GM12878 (cell line): Measurements from ENCODE around the gene PLEKHH1. TPM values are rescaled to one million over a fixed set of nuclear protein-coding genes. Genes with fewer than 3 reads are reported as not detected.

Experiments
- ATAC-seq: fragments of 200-7000 bp; cut with Tn5 transposase; 3 replicates; pipeline ENCODE4 v1.9.1; 2020; ENCODE audit warnings: mild to moderate bottlenecking, moderate library complexity
- BruUV-seq: library from RNA; stranded (reverse); fragments of 400-500 nt; replicated peaks from 2 replicates; lab custom pipeline; 2021; lab: Mats Ljungman, UMichigan
- CTCF ChIA-PET: fragments of 300-600 bp; sonication (Branson Sonifier 250); formaldehyde crosslinking; extraction: SDS; loops from one replicate; lab custom pipeline; 2021; ENCODE audit warnings: inconsistent platforms; lab: Yijun Ruan, JAX
- POLR2A ChIA-PET: fragments of 350-600 bp; formaldehyde crosslinking; extraction: SDS; loops from one replicate; lab custom pipeline; 2021; ENCODE audit warnings: inconsistent platforms; lab: Charles Lee
- RAD21 ChIA-PET: fragments of 300-600 bp; sonication (Branson Sonifier 250); formaldehyde crosslinking; loops from one replicate; lab custom pipeline; 2023; ENCODE audit warnings: antibody characterized with exemption; ENCODE audit not compliant: unreplicated experiment; lab: Charles Lee
- SMC1A ChIA-PET: fragments of 300-600 bp; sonication (Branson Sonifier 250); formaldehyde crosslinking; loops from one replicate; lab custom pipeline; 2023; ENCODE audit not compliant: unreplicated experiment, uncharacterized antibody; lab: Charles Lee
- DNase-seq: peaks from one replicate; pipeline ENCODE4 v3.0.0-alpha.2; 2011; ENCODE audit warnings: low read depth, low spot score
- FAIRE-seq: peaks from 3 replicates; lab custom pipeline; 2011; peaks lifted over from hg19 to GRCh38; lab: Jason Lieb, UNC
- H2AFZ ChIP-seq: 2 replicates; pipeline ENCODE4 v1.6.0; 2011; ENCODE audit warnings: low read depth, low read length, control low read depth; ENCODE audit not compliant: control insufficient read depth
- H3K27ac ChIP-seq: 2 replicates; pipeline ENCODE4 v1.5.1; 2011; ENCODE audit warnings: control low read depth; ENCODE audit not compliant: control insufficient read depth, insufficient read depth
- H3K27me3 ChIP-seq, 2 experiments: replicated peaks in 1 of 2; 2 replicates each; pipeline versions ENCODE4 v1.6.0 to v1.6.1; 2011; ENCODE audit warnings: low read length in 1 of 2; ENCODE audit not compliant: control insufficient read depth in 2 of 2, insufficient read depth in 2 of 2
- H3K36me3 ChIP-seq, 2 experiments: 2 replicates each; pipeline ENCODE4 v1.5.1; 2011; ENCODE audit warnings: low read length in 1 of 2; ENCODE audit not compliant: control insufficient read depth in 2 of 2, insufficient read depth in 2 of 2
- H3K4me1 ChIP-seq: 2 replicates; pipeline ENCODE4 v1.6.1; 2011; ENCODE audit warnings: mild to moderate bottlenecking, low read length, moderate library complexity, mixed read lengths; ENCODE audit not compliant: control insufficient read depth, insufficient read depth
- H3K4me2 ChIP-seq: 2 replicates; pipeline ENCODE4 v1.6.0; 2011; ENCODE audit warnings: control low read depth; ENCODE audit not compliant: control insufficient read depth, insufficient read depth
- H3K4me3 ChIP-seq: fragments of 200-600 bp; sonication (generic); 2 replicates; pipeline ENCODE4 v1.5.1; 2016
- H3K79me2 ChIP-seq: 2 replicates; pipeline ENCODE4 v1.6.0; 2011; ENCODE audit warnings: low read length; ENCODE audit not compliant: control insufficient read depth, insufficient read depth
- H3K9ac ChIP-seq: 2 replicates; pipeline ENCODE4 v1.8.0; 2011; ENCODE audit warnings: low read length, control low read depth, mixed read lengths; ENCODE audit not compliant: control insufficient read depth, insufficient read depth
- H3K9me3 ChIP-seq: replicated peaks from 3 replicates; pipeline ENCODE4 v1.5.1; 2011; ENCODE audit warnings: mild to moderate bottlenecking, low read length; ENCODE audit not compliant: control insufficient read depth, insufficient read depth
- H4K20me1 ChIP-seq: 2 replicates; pipeline ENCODE4 v1.6.0; 2011; ENCODE audit not compliant: control insufficient read depth, insufficient read depth
- CHD1 ChIP-seq: IDR thresholded peaks from 2 replicates; pipeline ENCODE4 v1.6.1; 2012; ENCODE audit warnings: low read depth, low read length, improper control_type of control experiment
- GABPA ChIP-seq: IDR thresholded peaks from 2 replicates; pipeline ENCODE4 v1.6.1; 2014; ENCODE audit warnings: antibody characterized with exemption, low read depth, mild to moderate bottlenecking, inconsistent platforms
- JUND ChIP-seq: IDR thresholded peaks from 2 replicates; pipeline ENCODE4 v1.6.1; 2012; ENCODE audit warnings: low read depth, mild to moderate bottlenecking, low read length, improper control_type of control experiment, moderate library complexity
- MYC ChIP-seq: IDR thresholded peaks from 2 replicates; pipeline ENCODE4 v1.6.1; 2011; ENCODE audit warnings: mild to moderate bottlenecking, low read length, moderate library complexity, inconsistent platforms; ENCODE audit not compliant: insufficient read depth, insufficient replicate concordance, insufficient read length, severe bottlenecking
- POLR2AphosphoS2 ChIP-seq: IDR thresholded peaks from 2 replicates; pipeline ENCODE4 v1.6.1; 2011; ENCODE audit warnings: low read depth, mild to moderate bottlenecking, low read length, improper control_type of control experiment, moderate library complexity
- SMAD1 ChIP-seq: fragments of 450-650 bp; IDR thresholded peaks from 2 replicates; pipeline ENCODE4 v1.6.1; 2018; ENCODE audit warnings: mild to moderate bottlenecking, low read depth; ENCODE audit not compliant: partially characterized antibody
- TAF1 ChIP-seq: IDR thresholded peaks from 2 replicates; pipeline ENCODE4 v1.6.1; 2011; ENCODE audit warnings: mild to moderate bottlenecking, low read depth, low read length, borderline replicate concordance
- WGBS: methylation state at CpG from one replicate; pipeline ENCODE4 v1.1.6; 2016; ENCODE audit warnings: low lambda C conversion rate; ENCODE audit not compliant: insufficient replicate concordance, insufficient coverage; ENCODE audit errors: missing lambda C conversion rate; 5-methylcytosine and 5-hydroxymethylcytosine counted together
- in situ Hi-C: fragments of 300-500 bp; cut with MboI; formaldehyde crosslinking; loops from 9 replicates; pipeline ENCODE4 v1.14.3; 2018; ENCODE audit warnings: mixed read lengths
- intact Hi-C: fragments of 100-400 bp; cut with micrococcal nuclease; formaldehyde crosslinking; loops from one replicate; pipeline ENCODE4 v1.14.2; 2022; ENCODE audit not compliant: unreplicated experiment
- polyA plus RNA-seq, 11 experiments: library from polyadenylated mRNA; depleted of rRNA in 4 of 11; unstranded in 6 of 11; stranded (reverse) in 5 of 11; fragments of >200 nt; fragmentation: Nextera tagmentation in 4 of 11; fragmentation: Illumina TruSeq in 1 of 11; extraction: Ambion mirVana in 4 of 11; extraction: Trizol in 1 of 11; gene quantifications; 1 replicate in 1 of 11; 2 replicates in 10 of 11; pipeline versions ENCODE4 v1.2.1 to v1.2.3, GENCODE V29; 2011 to 2016; ENCODE audit warnings: inconsistent platforms in 2 of 11, missing spikeins in 2 of 11, low read depth in 1 of 11
- total RNA-seq, 4 experiments: library from RNA; depleted of rRNA in 3 of 4; stranded (reverse); fragments of >200 nt in 3 of 4; fragmentation: Illumina TruSeq in 1 of 4; extraction: Trizol in 1 of 4; gene quantifications; 2 replicates each; pipeline versions ENCODE4 v1.2.1 to v1.2.3, GENCODE V29; 2013 to 2021
- TF ChIP-seq, protein P1 (sequence below): fragments of 450-650 bp; formaldehyde crosslinking; IDR thresholded peaks from 2 replicates; pipeline ENCODE4 v1.4.0; 2020; ENCODE audit warnings: mild to moderate bottlenecking, moderate library complexity
- TF ChIP-seq, protein P2 (sequence below): fragments of 150-350 bp; IDR thresholded peaks from 2 replicates; pipeline ENCODE4 v1.6.1; 2016; ENCODE audit warnings: low read depth, low read length
- TF ChIP-seq, protein P3 (sequence below): fragments of 450-650 bp; IDR thresholded peaks from 2 replicates; pipeline ENCODE4 v1.6.1; 2018; ENCODE audit warnings: borderline replicate concordance, mild to moderate bottlenecking; ENCODE audit not compliant: partially characterized antibody

PLEKHH1 gene
- total and polyA plus RNA-seq, 10 of the 15 experiments (the other 5 are each of a cell fraction or from before 2014, with no cell fraction given): 0.11 to 0.95 (median 0.41) TPM

DNA sequence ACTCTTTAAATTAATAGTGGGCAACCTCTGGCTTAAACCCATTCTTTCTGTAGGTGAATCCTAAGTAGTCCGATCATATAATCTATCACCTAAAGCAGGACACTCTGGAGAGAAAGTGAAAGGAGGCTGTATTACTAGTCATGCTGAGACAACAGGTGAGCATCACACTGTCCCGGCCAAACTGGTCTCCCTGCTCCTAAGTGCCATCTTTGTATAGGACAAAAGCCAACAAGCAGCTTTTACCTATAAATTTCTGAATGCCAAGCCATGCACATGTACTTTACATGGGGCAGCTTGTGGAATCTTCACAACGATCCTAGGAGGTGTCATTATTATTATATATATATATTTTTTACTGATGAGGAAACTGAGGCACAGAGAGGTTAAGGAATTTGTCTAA is 18.0 kb downstream of the PLEKHH1 start:
- H3K4me3 ChIP-seq: no peak overlapping the region
- no peaks in the 10 kb centered on the region for H4K20me1 ChIP-seq
- H3K4me2 ChIP-seq: no peak overlapping the region
- H3K9ac ChIP-seq: no peak overlapping the region
- no TSS peak for BruUV-seq
- peaks cover 0 to 4% of the 10 kb centered on the region in 2 experiments; a peak in 1 of 4 replicates for H3K27me3 ChIP-seq
- ATAC-seq (no peak), DNase-seq (no peak), FAIRE-seq (no peak)
- no peaks in the 10 kb centered on the region for H3K36me3 ChIP-seq
- no peak overlapping the region for H2AFZ ChIP-seq
- in situ Hi-C loops (no loop called here), intact Hi-C loops (no loop called here)
- SMC1A ChIA-PET: interaction anchor here (1.3 to 1.5 kb wide), 2 partner anchors 15 to 18 kb away, joined by 3 to 4 read pairs; partner anchors contain the start of gene PLEKHH1
- no peak overlapping the region for H3K27ac ChIP-seq
- CTCF ChIA-PET: interaction anchor here (1.0 to 1.9 kb wide), 2 partner anchors 24 to 123 kb away, joined by 5 to 7 read pairs; no protein-coding TSS in a partner anchor
- POLR2A ChIA-PET: no interaction called here
- no peaks in the 10 kb centered on the region for H3K4me1 ChIP-seq
- no peaks in the 10 kb centered on the region for H3K9me3 ChIP-seq
- 35% methylated on average over 3 of the region's 3 CpGs for WGBS
- no peaks in the 10 kb centered on the region for H3K79me2 ChIP-seq
- RAD21 ChIA-PET: no interaction called here
- TF ChIP-seq TAF1 (no peak), SMAD1 (no peak), CHD1 (no peak), POLR2AphosphoS2 (no peak), JUND (no peak), GABPA (no peak), MYC (no peak)
- TF ChIP-seq, protein P1, sequence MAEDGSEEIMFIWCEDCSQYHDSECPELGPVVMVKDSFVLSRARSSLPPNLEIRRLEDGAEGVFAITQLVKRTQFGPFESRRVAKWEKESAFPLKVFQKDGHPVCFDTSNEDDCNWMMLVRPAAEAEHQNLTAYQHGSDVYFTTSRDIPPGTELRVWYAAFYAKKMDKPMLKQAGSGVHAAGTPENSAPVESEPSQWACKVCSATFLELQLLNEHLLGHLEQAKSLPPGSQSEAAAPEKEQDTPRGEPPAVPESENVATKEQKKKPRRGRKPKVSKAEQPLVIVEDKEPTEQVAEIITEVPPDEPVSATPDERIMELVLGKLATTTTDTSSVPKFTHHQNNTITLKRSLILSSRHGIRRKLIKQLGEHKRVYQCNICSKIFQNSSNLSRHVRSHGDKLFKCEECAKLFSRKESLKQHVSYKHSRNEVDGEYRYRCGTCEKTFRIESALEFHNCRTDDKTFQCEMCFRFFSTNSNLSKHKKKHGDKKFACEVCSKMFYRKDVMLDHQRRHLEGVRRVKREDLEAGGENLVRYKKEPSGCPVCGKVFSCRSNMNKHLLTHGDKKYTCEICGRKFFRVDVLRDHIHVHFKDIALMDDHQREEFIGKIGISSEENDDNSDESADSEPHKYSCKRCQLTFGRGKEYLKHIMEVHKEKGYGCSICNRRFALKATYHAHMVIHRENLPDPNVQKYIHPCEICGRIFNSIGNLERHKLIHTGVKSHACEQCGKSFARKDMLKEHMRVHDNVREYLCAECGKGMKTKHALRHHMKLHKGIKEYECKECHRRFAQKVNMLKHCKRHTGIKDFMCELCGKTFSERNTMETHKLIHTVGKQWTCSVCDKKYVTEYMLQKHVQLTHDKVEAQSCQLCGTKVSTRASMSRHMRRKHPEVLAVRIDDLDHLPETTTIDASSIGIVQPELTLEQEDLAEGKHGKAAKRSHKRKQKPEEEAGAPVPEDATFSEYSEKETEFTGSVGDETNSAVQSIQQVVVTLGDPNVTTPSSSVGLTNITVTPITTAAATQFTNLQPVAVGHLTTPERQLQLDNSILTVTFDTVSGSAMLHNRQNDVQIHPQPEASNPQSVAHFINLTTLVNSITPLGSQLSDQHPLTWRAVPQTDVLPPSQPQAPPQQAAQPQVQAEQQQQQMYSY: no peak
- TF ChIP-seq, protein P2, sequence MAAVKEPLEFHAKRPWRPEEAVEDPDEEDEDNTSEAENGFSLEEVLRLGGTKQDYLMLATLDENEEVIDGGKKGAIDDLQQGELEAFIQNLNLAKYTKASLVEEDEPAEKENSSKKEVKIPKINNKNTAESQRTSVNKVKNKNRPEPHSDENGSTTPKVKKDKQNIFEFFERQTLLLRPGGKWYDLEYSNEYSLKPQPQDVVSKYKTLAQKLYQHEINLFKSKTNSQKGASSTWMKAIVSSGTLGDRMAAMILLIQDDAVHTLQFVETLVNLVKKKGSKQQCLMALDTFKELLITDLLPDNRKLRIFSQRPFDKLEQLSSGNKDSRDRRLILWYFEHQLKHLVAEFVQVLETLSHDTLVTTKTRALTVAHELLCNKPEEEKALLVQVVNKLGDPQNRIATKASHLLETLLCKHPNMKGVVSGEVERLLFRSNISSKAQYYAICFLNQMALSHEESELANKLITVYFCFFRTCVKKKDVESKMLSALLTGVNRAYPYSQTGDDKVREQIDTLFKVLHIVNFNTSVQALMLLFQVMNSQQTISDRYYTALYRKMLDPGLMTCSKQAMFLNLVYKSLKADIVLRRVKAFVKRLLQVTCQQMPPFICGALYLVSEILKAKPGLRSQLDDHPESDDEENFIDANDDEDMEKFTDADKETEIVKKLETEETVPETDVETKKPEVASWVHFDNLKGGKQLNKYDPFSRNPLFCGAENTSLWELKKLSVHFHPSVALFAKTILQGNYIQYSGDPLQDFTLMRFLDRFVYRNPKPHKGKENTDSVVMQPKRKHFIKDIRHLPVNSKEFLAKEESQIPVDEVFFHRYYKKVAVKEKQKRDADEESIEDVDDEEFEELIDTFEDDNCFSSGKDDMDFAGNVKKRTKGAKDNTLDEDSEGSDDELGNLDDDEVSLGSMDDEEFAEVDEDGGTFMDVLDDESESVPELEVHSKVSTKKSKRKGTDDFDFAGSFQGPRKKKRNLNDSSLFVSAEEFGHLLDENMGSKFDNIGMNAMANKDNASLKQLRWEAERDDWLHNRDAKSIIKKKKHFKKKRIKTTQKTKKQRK: no peak
- TF ChIP-seq, protein P3, sequence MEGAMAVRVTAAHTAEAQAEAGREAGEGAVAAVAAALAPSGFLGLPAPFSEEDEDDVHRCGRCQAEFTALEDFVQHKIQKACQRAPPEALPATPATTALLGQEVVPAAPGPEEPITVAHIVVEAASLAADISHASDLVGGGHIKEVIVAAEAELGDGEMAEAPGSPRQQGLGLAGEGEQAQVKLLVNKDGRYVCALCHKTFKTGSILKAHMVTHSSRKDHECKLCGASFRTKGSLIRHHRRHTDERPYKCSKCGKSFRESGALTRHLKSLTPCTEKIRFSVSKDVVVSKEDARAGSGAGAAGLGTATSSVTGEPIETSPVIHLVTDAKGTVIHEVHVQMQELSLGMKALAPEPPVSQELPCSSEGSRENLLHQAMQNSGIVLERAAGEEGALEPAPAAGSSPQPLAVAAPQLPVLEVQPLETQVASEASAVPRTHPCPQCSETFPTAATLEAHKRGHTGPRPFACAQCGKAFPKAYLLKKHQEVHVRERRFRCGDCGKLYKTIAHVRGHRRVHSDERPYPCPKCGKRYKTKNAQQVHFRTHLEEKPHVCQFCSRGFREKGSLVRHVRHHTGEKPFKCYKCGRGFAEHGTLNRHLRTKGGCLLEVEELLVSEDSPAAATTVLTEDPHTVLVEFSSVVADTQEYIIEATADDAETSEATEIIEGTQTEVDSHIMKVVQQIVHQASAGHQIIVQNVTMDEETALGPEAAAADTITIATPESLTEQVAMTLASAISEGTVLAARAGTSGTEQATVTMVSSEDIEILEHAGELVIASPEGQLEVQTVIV: no peak
